Ishikawa (cell line): ENCODE data around the gene MRPS6.

ENCODE experiments used
- CREB1 ChIP-seq: IDR thresholded peaks from 2 replicates; pipeline ENCODE4 v1.6.1; 2012; ENCODE audit warnings: low read depth
- EP300 ChIP-seq: IDR thresholded peaks from 2 replicates; pipeline ENCODE4 v1.6.1; 2012; ENCODE audit warnings: borderline replicate concordance
- FOXM1 ChIP-seq: IDR thresholded peaks from 2 replicates; pipeline ENCODE4 v1.6.1; 2012; ENCODE audit warnings: low read depth, borderline replicate concordance
- NFIC ChIP-seq: IDR thresholded peaks from 2 replicates; pipeline ENCODE4 v1.6.1; 2012
- RAD21 ChIP-seq: IDR thresholded peaks from 2 replicates; pipeline ENCODE4 v1.6.1; 2012; ENCODE audit warnings: low read depth
- TAF1 ChIP-seq: IDR thresholded peaks from 2 replicates; pipeline ENCODE4 v1.6.1; 2012; ENCODE audit warnings: low read depth, mild to moderate bottlenecking
- TCF12 ChIP-seq: IDR thresholded peaks from 2 replicates; pipeline ENCODE4 v1.6.1; 2012; ENCODE audit warnings: low read depth
- YY1 ChIP-seq: IDR thresholded peaks from 2 replicates; pipeline ENCODE4 v1.6.1; 2012; ENCODE audit warnings: low read depth
- ZBTB7A ChIP-seq: IDR thresholded peaks from 2 replicates; pipeline ENCODE4 v1.6.1; 2012; ENCODE audit warnings: low read depth
- TF ChIP-seq, protein P1 (sequence below): IDR thresholded peaks from 2 replicates; pipeline ENCODE4 v1.6.1; 2012

DNA sequence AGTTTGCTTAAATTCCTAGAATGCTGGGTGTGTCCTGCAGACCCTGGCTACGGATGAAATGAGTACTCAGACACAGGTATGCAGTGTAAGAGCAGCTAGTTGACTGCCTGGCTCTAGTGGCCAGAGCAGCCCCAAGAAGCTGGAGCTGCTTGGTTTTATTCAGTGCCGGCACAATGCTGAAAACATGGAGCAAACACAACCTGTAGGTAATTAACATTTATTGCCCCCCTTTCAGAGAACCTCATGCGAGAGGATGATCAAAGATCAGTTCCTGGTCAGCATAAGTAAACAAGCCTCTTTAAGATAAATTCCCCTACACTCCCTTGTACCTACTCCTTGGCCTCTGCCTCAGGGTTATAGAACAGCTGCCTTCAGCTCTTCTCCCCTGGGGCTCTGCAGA is 43.2 kb downstream of the MRPS6 start:
- TF ChIP-seq, protein P1, sequence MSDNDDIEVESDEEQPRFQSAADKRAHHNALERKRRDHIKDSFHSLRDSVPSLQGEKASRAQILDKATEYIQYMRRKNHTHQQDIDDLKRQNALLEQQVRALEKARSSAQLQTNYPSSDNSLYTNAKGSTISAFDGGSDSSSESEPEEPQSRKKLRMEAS, result no peak
- TF ChIP-seq EP300 (no peak), TAF1 (no peak), NFIC (no peak), ZBTB7A (no peak), YY1 (no peak), FOXM1 (no peak), TCF12 (no peak), RAD21 (no peak), CREB1 (no peak)
